Upper lobe of left lung (tissue), 4 donors: ENCODE results near the gene RNF114.

Source experiments
- CTCF ChIP-seq, 6 experiments: fragments of 450-650 bp in 4 of 6; fragments of 200-600 bp in 2 of 6; sonication (generic) in 2 of 6; IDR thresholded peaks; one replicate each; pipeline ENCODE4 v1.5.1; 2016 to 2019; ENCODE audit warnings: antibody characterized with exemption in 6 of 6
- EP300 ChIP-seq, 4 donors: sonication (generic); formaldehyde crosslinking; IDR thresholded peaks; one replicate each; pipeline ENCODE4 v1.5.1; 2017; ENCODE audit warnings: antibody characterized with exemption in 4 of 4, control low read depth in 2 of 4
- POLR2A ChIP-seq, 4 donors: fragments of 450-650 bp; IDR thresholded peaks; one replicate each; pipeline ENCODE4 v1.5.1; 2016 to 2017; ENCODE audit warnings: antibody characterized with exemption in 4 of 4, mild to moderate bottlenecking in 2 of 4
- POLR2AphosphoS5 ChIP-seq, 2 donors: sonication (generic); formaldehyde crosslinking; IDR thresholded peaks; one replicate each; pipeline ENCODE4 v1.5.1; 2017; ENCODE audit warnings: antibody characterized with exemption in 2 of 2

GRCh38 chr20:49894073-49894470 lies 42.1 kb upstream of the RNF114 start:
- TF ChIP-seq CTCF (IDR thresholded peaks at IDR 0.05) (no peak), POLR2A (IDR thresholded peaks at IDR 0.05) (no peak), EP300 (IDR thresholded peaks at IDR 0.05) (no peak), POLR2AphosphoS5 (IDR thresholded peaks at IDR 0.05) (no peak)
